ENCODE results near the gene FBXO21. TPM values are rescaled to one million over a fixed set of nuclear protein-coding genes. Genes with fewer than 3 reads are reported as not detected.

The FBXO21 gene
- total RNA-seq, 1 donor from 2014 or later, result 17.4 TPM

DNA sequence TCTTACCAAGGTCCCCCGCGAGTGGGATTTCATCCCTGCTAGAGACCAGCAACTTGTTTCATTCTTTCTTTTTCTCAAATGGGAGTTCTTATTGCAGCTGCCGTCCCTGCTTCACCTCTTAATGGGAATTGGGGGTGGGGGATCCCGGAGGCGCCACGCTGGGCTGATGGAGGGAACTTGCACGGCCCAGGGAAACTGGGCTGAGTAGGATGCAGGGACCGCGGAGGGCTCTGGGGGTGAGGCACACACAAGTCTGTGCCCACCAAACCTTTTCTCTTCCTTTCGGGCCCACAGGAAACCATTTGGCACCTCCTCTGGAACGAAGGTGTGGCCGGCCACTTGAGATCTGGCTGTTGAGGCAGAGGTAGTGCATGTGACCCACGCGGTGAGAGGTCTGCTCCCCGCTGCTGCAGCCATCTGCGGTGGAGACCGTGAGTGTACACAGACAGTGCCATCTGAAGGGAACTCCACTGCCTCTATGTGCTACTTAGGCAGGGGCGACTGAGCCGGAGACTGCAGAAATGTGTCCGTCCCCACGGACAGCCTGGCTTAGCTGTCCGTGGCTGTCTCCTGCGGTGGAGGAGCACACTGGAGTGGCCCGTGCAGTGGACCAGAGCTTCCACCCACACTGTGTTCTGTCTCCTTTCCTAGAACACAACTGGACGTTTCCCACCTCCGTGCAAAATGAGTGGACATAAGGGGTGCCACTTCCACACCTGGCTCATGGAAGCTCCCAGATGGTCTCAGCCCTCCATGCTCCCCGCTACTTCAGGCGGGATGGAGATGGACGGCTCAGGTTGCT is 49.0 kb downstream of the FBXO21 start:
- no peak for DNase-seq (ENCODE audit: low spot score)

DNA sequence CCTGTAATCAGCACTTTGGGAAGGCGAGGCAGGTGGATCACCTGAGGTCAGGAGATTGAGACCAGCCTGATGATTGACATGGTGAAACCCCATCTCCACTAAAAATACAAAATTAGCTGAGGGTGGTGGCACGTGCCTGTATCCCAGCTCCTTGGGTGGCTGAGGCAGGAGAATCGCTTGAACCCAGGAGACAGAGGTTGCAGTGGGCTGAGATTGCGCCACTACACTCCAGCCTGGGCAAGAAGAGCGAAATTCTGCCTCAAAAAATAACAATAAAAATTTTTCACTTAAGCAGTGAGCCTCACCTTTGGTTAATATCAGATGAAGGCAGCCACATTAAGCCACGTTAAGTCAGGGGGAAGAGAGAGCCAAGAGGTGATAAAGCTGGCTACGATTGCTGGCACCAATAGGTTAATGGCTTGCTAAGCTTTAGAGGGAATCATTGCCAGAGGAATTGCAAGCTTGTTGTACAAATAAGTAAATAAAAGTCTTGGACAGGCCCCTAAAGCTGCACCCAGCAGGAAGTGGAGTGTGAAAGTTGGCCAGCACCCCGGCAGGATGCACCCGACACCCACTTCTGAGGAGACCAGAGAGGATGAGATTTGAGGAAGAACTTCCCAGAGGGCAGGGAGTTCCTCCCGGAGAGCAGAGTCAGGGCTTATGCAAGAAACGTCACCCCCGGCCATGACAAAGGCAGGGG is 49.7 kb downstream of the FBXO21 start:
- no peak for DNase-seq (ENCODE audit: low spot score)

DNA sequence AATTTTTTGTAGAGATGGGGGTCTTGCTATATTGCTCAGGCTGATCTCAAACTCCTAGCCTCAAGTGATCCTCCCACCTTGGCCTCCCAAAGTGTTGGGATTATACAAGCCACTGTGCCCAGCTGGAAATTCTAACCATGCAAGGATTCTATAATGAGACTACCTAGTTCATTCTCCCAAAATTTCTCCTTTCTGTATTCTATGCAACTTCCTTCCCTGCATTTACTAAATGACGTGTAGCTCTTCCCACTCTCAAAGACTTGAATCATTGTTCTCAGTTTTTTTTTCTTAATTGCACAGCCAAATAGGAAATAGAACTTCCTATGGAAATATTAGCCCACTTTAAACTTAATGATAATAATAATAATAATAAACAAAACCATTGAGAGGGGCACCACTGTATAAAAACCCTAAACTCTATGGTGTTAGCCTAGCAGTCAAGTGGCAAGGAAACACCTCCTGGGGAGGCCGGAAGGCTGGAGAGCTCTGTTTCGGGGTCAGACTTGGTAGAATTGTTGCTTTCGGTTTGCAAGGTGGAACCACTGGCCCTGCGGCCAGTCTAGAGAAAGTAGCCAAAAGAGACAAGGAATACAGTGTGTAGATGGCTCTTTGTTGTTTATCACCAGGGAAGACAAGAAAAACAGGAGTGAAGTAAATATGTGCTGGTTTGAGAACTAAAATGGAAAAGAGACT is 51.1 kb downstream of the FBXO21 start:
- DNase-seq (ENCODE audit: low spot score), result no peak

DNA sequence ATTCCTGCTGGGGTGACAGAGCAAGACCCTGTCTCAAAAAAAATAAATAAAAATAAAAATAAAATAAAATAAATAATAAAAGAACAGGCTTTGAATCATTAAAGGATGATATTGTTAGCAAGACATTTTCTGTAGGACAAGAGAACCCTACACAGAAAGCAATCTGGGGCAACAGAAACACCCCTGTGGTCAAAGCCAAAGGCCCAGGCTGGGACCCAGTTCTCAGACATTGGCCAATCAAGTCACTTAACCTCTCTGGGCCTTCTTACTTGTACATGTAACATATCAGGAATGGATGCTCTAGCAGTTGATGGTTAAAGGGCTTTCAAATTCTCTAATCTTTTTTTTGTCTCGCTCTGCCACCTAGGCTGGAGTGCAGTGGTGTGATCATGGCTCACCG is 55.5 kb downstream of the FBXO21 start:
- DNase-seq (ENCODE audit: low spot score), result no peak

DNA sequence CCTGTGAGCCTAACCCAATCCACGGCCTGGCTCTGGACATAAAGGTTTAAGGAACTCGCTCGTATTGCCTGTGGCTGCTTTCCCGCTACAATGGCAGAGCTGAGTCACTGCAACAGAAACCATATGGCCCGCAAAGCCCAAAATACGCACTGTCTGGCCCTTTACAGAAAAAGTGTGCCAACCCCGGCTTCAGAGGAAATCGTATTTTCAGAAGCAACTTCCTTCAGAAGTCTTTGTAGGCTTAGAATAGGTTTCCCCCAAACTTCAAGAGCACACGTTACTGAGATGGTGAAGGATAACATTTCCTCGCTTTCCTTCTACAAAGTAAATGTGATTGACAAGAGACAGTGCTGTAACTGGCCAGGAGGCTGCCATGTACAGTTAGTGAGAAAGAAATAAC is 56.2 kb downstream of the FBXO21 start:
- no peak for DNase-seq (ENCODE audit: low spot score)

DNA sequence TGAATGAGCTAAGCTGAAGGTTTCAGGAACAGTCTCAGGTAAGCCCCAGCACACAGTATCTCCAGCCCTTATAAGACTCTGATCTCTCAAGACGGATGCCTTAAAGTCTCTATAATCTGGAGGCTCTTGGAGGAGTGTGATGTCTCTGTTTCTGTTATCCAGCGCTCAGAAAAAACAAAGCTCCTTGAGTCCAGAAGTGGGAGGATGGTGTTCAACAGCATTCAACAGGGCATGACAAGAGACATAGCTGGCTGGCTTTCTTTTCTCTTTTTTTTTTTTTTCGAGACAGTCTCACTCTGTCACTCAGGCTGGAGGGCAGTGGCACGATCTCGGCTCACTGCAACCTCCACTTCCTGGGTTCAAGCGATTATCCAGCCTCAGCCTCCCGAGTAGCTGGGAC is 59.5 kb downstream of the FBXO21 start:
- DNase-seq (ENCODE audit: low spot score), result no peak

DNA sequence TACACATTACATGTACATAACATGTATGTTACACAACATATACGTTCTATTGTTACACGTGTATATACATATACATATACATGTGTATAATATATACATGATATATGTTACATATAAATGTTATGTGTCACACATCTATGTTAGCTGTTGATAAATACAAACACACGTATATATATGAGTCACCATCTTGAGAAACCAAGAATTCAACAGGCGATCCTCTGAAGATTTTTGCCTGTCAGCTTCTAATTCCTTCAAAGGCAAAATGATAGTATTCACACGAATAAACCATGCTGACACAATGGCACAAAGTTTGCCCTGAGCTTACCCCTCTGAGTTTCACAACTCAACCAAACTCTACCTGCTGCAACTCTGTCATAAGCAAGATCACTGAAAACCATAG is 60.9 kb downstream of the FBXO21 start:
- DNase-seq (ENCODE audit: low spot score), result no peak

DNA sequence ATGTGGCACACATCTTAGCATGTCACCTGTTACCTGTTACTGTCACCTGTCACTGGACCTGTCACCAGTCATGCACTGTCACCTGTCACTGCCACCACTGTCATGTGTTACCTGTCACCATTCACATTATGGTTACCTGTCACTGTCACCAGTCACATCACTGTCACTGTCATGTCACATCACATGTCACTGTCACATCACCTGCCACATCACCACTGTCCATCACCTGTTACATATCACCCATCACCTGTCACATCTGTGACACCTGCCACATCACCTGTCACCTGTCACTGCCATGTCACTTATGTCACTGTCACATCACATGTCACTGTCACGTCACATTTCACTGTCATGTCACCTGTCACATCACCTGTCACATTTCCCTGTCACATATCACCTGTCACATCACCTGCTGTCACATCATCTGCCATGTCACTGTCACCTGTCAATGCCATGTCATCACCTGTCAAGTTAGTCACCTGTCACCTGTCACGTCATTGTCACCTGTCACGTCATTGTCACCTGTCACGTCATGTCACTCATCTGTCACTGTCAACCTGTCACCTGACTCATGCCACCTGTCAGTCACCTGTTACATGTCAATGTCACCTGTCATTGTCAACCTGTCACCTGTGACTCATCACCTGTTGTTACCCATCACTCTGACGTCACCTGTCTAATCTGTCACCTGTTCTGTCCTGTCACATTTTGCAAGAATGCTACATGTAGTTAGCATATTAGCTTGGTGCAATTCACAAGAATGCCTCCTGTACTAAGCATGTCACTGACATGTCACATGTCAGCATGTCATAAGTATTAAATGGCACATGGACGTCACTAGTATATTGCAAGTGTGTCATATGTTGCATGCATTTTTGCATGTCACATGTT is 62.1 kb downstream of the FBXO21 start:
- no peak for DNase-seq (ENCODE audit: low spot score)

DNA sequence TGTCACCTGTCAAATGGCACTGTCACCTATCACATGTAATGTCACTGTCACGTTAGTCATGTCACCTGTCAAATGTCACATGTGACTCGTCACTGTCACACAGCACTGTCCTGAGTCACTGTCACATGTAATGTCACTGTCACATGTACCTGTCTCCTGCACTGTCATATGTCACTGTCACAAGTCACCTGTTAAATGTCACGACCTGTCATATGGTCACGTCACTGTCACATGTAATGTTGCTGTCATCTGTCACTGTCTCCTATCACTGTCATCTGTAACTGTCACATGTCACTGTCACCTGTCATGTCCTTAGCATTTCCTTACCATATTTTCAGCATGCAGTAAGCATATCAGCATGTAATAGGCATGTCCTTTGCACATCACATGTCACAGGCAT is 63.9 kb downstream of the FBXO21 start:
- DNase-seq (ENCODE audit: low spot score), result no peak

DNA sequence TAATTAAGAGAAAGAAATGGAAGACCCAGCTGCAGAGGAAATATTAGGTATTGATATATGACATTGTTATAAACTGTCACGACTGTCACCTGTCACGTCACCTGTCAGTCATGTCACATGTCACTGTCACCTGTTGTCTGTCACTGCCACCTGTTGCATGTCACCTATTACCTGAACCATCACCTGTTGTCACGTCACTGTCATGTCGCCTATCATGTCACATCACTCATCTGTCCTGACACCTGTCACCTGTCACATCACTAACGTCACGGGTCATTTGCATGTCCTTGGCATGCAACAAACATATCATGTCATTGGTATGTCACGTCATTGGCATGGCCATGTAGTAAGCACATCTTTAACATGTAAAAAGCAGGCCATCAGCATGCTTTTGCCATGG is 64.5 kb downstream of the FBXO21 start:
- DNase-seq (ENCODE audit: low spot score), result no peak

DNA sequence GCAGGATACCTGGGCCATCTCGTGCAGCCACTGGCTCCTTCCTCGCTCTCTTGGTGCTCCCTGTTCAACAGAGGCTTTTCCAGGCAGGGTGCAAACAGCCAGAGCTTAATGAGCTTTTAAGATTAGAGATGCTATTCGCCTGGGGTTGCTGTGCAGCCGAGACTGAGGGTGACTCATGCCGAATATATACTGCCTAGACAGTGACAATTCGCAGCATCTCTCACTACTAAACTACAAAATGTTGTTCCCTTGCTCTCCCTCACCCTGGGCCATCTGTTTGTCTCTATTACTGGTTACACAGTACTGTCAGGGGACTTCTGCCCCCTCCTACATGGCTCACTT is 65.0 kb downstream of the FBXO21 start:
- DNase-seq (ENCODE audit: low spot score), result no peak

DNA sequence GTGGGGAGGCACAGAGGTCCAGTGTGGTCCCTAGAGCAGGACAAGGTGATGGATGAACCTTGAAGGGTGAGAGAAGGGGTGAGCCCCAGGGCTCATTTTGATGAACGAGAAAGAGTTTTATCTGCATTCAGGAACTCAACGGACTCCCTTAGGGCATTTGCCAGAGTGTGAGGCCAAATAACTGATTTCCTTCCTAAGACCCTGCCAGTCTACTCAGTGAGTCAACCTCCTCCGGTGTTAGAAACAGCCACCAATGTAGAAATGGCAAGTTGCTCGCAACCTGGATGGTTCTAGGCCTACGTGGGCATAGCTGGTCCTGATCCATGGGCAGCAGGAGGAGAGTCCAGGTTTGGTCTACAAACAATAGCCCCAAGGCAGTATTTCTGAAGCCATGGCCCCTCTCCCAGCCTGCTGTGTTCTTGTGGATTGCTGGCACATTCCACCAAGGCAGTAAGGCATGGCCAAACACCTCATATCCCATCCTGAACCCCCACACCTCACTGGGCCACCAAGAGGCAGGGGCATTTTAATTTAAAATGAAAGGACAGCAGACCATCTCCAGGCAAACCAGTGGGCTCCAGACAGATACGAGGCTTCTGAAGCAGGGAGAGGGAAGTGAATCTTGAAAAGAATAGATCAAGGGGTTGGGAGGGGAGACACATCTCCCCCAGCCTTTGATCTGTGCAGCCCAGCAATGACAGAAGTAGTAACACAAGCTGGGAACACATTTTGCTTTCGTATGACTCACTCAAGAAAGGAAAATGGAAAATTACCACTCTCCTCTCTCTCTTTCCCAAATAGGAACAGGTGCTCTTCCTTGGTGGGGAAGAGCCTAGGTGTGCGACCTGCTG is 65.6 kb downstream of the FBXO21 start:
- DNase-seq (ENCODE audit: low spot score), result no peak

DNA sequence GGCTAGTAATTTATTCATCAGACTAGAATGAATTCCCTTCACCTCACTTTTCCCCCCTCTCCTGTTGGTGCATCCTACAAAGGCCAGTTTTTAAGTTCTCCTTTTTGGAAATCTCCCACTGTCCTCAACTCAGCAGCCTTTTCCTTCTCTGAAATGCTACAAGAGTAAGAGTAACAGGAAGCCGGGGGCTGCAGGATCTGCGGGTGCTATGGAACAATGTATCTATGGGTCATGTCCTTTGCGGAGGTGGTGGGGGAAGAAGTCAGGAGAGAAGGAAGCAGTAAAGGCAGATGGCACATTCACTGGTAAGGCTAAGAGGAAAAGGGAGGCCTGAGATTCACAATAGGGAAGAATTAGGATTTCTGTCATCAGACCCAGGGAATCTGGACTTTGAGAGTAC is 68.8 kb downstream of the FBXO21 start:
- no peak for DNase-seq (ENCODE audit: low spot score)

DNA sequence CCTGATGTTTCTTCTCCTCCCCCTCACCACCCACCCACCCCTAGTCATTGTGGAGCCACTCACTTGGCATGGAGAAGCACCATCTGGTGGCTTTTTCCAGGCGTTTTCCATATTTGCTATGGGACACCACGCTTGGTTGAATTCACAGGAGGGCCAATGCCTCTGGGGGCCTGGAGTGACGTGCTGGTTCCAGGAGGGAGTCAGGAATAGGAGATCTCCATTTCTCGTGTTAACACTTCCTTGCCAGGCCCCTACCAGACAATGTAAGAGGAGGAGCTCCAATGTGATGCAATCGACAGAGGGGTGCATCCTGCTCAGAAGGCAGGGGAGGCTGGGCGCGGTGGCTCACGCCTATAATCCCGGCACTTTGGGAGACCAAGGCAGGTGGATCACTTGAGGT is 69.5 kb downstream of the FBXO21 start:
- no peak for DNase-seq (ENCODE audit: low spot score)

DNA sequence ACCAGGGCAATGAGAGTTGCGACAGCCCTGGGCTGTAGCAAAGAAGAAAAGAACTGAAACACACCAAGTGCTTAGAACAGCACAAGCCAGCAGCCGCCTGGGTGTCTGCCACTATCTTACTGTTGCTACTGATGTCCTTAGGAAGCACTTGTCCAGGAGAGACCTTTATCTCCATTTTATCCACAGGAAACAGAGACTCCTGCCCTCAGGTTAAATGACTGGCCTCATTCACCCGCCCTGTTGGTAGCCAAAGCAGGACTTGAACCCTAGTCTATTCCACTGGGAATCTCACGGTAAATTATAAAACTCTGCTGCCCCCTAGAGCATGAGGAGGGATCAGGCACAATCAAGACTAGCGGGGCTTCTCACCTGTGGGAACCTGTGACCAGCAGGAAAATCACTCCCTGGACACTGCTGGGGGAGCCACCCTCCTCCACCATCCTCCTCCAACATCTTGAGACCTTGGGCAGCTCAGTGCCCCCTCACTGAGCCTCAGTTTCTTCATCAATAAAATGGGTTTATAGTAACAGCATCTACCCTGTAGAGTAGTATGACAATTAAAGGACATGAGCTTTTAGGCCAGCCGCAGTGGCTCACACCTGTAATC is 70.6 kb downstream of the FBXO21 start:
- no peak for DNase-seq (ENCODE audit: low spot score)

DNA sequence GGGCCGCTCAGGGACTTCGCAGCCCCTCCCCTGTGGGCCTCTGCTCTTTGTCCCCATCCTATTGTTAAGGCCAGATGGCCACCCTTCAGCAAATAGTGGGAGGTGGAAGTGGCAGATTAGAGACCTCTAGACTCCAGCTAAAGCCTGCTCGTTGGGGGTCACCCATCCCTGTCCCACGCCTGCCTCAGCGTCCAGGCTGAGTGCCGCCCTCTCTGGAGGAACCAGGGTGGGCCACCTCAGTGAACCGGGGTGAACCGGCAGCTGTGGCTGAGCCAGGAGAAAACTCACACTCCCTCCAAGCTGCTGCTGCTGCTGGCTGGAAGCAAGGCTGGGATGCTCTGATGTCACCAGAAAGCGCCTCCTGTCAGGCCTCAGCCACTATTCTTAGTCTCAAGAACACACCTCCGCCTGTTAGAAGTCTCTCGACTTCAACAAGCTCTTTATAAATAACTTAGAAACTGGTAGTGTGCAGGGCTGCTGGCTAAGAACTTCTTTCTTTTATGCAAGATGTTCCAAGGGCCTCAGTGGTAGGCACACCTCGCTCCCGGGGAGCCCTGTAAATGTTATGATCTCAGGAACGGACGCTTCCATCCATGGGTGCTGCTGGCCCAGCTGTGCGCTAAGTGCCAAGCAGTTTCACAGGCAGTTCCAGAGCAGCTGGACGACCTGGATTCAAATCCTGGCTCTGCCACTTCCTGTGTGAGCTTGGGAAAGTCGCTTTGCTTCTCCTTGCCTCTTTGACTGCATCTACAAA is 71.3 kb downstream of the FBXO21 start:
- no peak for DNase-seq (ENCODE audit: low spot score)

DNA sequence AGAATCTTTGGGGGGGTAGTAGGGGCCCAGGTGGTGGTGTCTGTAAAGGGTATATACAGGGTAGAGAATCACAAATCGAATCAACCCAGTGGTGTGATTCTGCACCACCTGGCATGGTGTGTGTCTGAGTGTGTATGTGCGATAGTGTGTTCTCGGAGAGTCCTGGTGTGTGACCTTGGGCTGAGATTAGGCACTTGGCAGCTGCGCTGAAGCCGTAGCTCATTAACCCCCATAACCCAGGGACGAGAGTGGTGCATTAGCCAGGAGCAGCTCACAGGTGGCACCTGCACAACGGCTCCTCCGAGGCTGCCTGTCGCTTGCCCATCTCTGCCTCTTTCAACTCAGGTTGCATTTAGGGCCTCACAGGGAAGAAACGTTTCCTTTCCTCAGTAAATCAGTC is 75.5 kb downstream of the FBXO21 start:
- DNase-seq (ENCODE audit: low spot score), result no peak

DNA sequence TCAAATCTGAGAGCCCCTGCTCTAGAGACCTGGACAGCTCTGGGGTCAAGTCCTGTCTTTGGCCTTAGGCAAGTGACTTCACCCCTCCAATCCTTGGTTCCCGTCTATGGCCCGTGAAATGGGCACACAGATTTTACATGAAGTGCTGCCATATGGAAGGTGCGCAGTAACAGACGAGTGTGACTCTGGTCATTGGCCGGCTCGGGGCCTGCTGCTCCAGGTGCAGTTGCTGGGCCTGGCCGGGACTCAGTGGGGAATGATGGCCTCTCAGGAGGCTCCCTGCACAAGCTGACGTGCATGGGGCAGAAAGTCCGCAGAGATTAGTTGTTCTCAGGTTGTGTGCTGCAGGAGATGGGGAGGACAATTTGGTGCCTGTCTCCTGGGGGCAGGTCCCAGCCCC is 77.0 kb downstream of the FBXO21 start:
- no peak for DNase-seq (ENCODE audit: low spot score)

DNA sequence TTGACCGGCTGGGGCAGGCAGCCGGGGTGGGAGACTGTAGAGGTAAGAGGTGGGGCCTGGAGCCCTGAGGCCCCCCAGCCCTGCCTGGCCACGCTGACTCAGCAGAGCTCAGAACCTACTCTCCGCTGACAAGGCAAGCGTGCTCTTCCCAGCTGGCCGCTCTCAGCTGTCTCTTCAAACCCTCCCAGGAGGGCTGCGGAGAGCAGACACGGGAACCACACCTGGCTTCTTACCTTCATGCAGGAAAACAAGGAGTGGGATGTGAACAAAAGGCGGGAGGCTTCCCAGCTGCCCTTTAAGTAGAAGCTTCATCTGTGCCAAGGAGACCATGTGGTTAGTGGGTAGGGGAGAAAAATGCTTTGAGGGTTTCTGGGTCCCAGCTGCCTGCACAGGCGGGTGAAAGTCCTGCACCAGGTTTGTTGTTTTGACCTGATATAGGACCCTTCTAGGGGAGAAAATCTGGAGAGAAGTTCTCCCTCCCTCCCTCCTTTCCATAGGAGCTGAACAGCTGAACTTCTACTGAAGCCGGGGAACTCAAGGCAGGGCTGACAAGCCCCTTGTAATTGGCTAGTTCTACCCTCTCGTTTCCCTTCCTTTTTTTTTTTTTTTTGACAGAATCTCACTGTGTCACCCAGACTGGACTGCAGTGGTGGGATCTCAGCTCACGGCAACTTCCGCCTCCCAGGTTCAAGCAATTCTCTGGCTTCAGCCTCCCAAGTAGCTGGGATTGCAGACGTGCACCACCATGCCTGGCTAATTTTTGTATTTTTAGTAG is 78.3 kb downstream of the FBXO21 start:
- DNase-seq (ENCODE audit: low spot score), result no peak
